ENCODE measurements around the gene PGAM2. TPM values are rescaled to one million over a fixed set of nuclear protein-coding genes. Genes with fewer than 3 reads are reported as not detected.

The PGAM2 gene
- total and polyA plus RNA-seq, 2 experiments from 2014 or later, result 148 to 165 TPM

DNA sequence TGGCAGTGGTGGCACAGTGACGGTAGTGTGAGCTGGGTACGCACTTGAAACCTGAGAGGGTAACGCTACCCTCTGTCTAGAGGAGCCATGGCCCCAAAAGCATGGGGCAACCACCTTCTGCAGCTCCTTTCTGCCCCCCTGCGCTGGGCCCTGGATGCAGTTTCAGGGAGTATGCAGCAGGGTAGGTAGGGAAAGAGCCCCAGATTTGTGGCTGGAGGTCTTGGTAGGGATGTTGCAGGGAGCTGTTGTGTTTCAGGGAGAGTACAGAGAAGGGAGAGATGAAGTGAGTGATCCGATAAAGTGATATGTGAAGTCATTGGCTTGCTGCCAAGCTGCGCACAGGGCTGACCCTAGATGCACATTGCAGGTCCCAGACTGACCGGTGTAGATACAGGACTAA, 2.7 kb upstream of the PGAM2 start:
- H3K27me3 ChIP-seq, result no peaks in the 10 kb centered on the region
- TF ChIP-seq, protein P1, sequence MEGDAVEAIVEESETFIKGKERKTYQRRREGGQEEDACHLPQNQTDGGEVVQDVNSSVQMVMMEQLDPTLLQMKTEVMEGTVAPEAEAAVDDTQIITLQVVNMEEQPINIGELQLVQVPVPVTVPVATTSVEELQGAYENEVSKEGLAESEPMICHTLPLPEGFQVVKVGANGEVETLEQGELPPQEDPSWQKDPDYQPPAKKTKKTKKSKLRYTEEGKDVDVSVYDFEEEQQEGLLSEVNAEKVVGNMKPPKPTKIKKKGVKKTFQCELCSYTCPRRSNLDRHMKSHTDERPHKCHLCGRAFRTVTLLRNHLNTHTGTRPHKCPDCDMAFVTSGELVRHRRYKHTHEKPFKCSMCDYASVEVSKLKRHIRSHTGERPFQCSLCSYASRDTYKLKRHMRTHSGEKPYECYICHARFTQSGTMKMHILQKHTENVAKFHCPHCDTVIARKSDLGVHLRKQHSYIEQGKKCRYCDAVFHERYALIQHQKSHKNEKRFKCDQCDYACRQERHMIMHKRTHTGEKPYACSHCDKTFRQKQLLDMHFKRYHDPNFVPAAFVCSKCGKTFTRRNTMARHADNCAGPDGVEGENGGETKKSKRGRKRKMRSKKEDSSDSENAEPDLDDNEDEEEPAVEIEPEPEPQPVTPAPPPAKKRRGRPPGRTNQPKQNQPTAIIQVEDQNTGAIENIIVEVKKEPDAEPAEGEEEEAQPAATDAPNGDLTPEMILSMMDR (IDR thresholded peaks at IDR 0.05; ENCODE audit: low read depth, low read length), result no peak
- H3K9me3 ChIP-seq (ENCODE audit: low read depth), result no peaks in the 10 kb centered on the region
- DNase-seq (ENCODE audit: low read depth in 1 of 2, low spot score in 1 of 2), result no peak
- no peak overlapping the region for H3K4me3 ChIP-seq
- H3K4me1 ChIP-seq (ENCODE audit: low read depth), result peaks cover 40% of the 10 kb centered on the region
- H3K36me3 ChIP-seq, result peaks cover 6% of the 10 kb centered on the region
- peak overlapping the region; percentile 80 for H3K27ac ChIP-seq

DNA sequence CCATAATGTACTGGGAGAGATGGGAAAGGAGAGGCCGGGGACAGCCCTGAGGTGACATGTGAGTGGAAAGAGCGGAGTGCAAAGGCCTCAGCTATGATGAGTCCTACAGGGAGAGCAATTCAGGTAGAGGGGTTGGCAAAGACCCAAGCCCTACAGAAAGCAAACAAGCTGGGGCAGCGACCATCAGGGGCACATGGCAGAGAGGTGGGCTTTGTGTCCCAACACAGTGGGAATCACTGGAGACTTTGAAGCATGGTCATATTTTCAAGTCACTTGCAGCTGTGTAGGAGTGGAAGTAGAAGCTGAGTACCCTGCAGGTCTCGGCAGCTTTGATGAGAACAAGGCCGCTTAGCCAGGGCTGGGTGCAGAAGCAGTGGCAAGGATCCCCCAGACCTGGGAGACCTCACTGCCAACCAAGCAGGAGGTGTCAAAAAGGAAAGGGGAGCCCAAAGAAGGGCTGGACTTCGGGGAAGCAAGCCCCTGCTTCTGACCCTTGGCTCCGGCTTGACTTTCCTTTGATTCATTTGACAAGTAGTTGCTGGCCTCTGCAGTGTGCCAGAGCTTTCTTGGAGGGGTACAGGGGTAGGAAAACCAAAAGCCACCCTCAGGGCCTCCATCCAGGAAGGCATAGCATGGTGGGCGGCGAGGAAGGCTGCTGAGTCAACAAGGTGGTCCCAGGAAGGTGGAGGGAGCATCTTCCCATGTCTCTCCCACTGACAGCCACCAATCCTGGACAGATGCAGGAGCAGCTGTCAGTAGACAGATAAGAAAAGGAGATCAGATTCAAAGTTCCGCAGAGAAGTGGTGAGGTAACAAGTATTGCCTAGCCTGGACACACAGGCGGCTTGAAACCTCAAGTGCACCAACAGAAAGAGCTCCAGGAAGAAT, 1.9 kb upstream of the PGAM2 start:
- no peaks in the 10 kb centered on the region for H3K27me3 ChIP-seq
- peak overlapping the region; percentile 80 for H3K27ac ChIP-seq
- H3K4me1 ChIP-seq (ENCODE audit: low read depth), result peaks cover 44% of the 10 kb centered on the region
- TF ChIP-seq, protein P1 (IDR thresholded peaks at IDR 0.05; ENCODE audit: low read depth, low read length), result no peak
- no peak for DNase-seq (ENCODE audit: low read depth in 1 of 2, low spot score in 1 of 2)
- no peak overlapping the region for H3K4me3 ChIP-seq
- no peaks in the 10 kb centered on the region for H3K36me3 ChIP-seq
- H3K9me3 ChIP-seq (ENCODE audit: low read depth), result no peaks in the 10 kb centered on the region

DNA sequence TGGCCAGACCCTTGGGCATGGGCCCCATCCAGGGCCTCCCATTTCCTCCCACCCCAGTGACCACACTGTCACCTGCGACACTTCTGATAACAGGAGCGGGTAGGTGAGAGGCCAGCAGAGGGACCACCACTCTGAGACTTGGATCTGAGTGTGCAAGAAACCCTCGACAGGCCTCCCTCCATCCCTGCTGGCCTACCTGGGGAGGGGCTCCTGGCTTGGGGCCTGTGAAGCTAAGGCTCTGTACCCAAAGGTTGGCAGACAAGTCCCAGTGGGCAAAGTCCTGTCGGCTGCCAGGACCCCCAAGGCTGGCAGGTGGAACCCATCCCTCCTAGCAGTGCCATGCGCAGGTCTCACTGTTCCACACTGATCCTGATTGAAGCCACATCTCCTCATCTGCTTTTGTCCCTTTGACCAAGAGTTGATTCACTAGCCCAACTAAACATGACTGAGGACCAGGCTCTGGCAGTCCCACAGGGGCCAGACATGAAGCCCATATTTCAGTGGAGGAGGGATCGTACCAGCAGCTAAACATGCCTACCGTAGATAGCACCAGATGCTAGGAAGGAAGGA, 1.2 kb upstream of the PGAM2 start:
- TF ChIP-seq, protein P1 (IDR thresholded peaks at IDR 0.05; ENCODE audit: low read depth, low read length), result no peak
- Histone ChIP-seq H3K27ac (peak overlapping the region; percentile 80), H3K4me3 (no peak overlapping the region), H3K9me3 (ENCODE audit: low read depth) (no peaks in the 10 kb centered on the region), H3K36me3 (no peaks in the 10 kb centered on the region), H3K4me1 (ENCODE audit: low read depth) (peaks cover 44% of the 10 kb centered on the region), H3K27me3 (no peaks in the 10 kb centered on the region)
- no peak for DNase-seq (ENCODE audit: low read depth in 1 of 2, low spot score in 1 of 2)

DNA sequence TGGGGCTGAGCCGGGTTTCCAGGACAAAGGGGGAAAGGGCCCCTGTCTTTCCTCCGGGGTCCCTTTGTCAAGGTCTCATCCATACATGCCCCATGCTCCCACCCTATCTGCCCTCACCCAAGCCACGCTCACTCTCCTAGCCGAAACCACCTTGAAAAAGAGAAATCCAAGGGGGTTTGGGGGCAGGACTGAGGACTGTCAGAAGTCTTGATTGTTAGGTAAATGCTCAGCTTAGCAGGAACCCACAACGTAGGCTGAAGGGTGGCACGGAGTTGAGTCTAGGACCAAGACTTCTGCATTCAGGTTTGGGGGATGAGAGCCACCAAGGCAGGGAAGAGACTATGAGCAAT, 719 bp upstream of the PGAM2 start:
- TF ChIP-seq, protein P1 (IDR thresholded peaks at IDR 0.05; ENCODE audit: low read depth, low read length), result no peak
- Histone ChIP-seq H3K4me3 (no peak overlapping the region), H3K36me3 (no peaks in the 10 kb centered on the region), H3K27ac (peak overlapping the region; percentile 80), H3K4me1 (ENCODE audit: low read depth) (peaks cover 44% of the 10 kb centered on the region), H3K9me3 (ENCODE audit: low read depth) (no peaks in the 10 kb centered on the region), H3K27me3 (no peaks in the 10 kb centered on the region)
- DNase-seq (ENCODE audit: low read depth in 1 of 2, low spot score in 1 of 2), result no peak

DNA sequence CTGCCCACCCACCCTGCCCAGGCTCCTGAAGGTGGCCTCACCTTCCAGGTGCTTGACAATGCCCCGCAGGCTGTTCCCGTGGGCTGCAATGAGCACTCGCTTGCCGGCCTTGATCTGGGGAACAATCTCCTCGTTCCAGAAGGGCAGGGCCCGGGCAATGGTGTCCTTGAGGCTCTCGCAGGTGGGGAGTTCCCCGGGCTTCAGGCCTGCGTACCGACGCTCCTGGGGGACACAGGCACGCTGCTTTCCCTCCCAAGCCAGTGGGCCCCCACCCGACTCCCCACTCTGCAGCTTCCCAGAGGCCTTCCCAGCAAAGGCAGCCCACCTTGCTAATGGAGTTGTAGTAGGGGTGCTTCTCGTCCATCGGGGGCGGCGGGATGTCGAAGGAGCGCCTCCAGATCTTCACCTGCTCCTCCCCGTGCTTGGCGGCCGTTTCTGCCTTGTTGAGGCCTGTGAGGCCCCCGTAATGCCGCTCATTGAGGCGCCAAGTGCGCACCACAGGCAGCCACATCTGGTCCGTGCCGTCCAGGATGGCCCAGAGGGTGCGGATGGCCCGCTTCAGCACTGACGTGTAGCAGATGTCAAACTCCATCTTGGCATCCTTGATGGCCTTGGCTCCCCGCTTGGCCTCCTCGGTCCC, 456 bp downstream of the PGAM2 start:
- Histone ChIP-seq H3K4me1 (ENCODE audit: low read depth) (peaks cover 44% of the 10 kb centered on the region), H3K27ac (peak overlapping the region; percentile 80), H3K36me3 (no peaks in the 10 kb centered on the region), H3K27me3 (no peaks in the 10 kb centered on the region), H3K9me3 (ENCODE audit: low read depth) (no peaks in the 10 kb centered on the region), H3K4me3 (peak overlapping the region; percentile 22)
- TF ChIP-seq, protein P1 (IDR thresholded peaks at IDR 0.05; ENCODE audit: low read depth, low read length), result no peak
- no peak for DNase-seq (ENCODE audit: low read depth in 1 of 2, low spot score in 1 of 2)

Data from cardiac muscle cell (in vitro differentiated cells and primary cell).